SJSA1 (cell line): ENCODE data around the gene ACIN1. TPM values are rescaled to one million over a fixed set of nuclear protein-coding genes. Genes with fewer than 3 reads are reported as not detected.
A peak's percentile ranks its signal among the peaks of the same experiment; 100 is the strongest.

Experiments used
- DNase-seq, 2 experiments: peaks; one replicate each; pipeline ENCODE4 v3.0.0-alpha.2; 2015 to 2020; ENCODE audit warnings: low spot score in 2 of 2, low read depth in 1 of 2
- H3K27ac ChIP-seq: fragments of 250-450 bp; sonication (Bioruptor Pico); 2 replicates; pipeline ENCODE4 v1.5.1; 2020; ENCODE audit warnings: mild to moderate bottlenecking, moderate library complexity
- H3K27me3 ChIP-seq: fragments of 250-450 bp; sonication (Bioruptor Pico); replicated peaks from 2 replicates; pipeline ENCODE4 v1.5.1; 2020; ENCODE audit warnings: mild to moderate bottlenecking, moderate library complexity
- H3K36me3 ChIP-seq: fragments of 250-450 bp; sonication (Bioruptor Pico); 2 replicates; pipeline ENCODE4 v1.5.1; 2020; ENCODE audit warnings: mild to moderate bottlenecking
- H3K4me1 ChIP-seq: fragments of 250-450 bp; sonication (Bioruptor Pico); replicated peaks from 2 replicates; pipeline ENCODE4 v1.6.1; 2021; ENCODE audit warnings: mild to moderate bottlenecking
- H3K4me3 ChIP-seq: fragments of 250-450 bp; sonication (Bioruptor Pico); 2 replicates; pipeline ENCODE4 v1.5.1; 2020; ENCODE audit warnings: mild to moderate bottlenecking
- H3K9me3 ChIP-seq: fragments of 250-450 bp; sonication (Bioruptor Pico); replicated peaks from 2 replicates; pipeline ENCODE4 v1.5.1; 2020; ENCODE audit warnings: mild to moderate bottlenecking
- total RNA-seq: library from RNA; depleted of rRNA; stranded (reverse); fragments of >200 nt; shearing (Covaris generic); gene quantifications from 2 replicates; pipeline ENCODE4 v1.2.3, GENCODE V29; 2014; rRNA removed

Gene ACIN1, protein sequence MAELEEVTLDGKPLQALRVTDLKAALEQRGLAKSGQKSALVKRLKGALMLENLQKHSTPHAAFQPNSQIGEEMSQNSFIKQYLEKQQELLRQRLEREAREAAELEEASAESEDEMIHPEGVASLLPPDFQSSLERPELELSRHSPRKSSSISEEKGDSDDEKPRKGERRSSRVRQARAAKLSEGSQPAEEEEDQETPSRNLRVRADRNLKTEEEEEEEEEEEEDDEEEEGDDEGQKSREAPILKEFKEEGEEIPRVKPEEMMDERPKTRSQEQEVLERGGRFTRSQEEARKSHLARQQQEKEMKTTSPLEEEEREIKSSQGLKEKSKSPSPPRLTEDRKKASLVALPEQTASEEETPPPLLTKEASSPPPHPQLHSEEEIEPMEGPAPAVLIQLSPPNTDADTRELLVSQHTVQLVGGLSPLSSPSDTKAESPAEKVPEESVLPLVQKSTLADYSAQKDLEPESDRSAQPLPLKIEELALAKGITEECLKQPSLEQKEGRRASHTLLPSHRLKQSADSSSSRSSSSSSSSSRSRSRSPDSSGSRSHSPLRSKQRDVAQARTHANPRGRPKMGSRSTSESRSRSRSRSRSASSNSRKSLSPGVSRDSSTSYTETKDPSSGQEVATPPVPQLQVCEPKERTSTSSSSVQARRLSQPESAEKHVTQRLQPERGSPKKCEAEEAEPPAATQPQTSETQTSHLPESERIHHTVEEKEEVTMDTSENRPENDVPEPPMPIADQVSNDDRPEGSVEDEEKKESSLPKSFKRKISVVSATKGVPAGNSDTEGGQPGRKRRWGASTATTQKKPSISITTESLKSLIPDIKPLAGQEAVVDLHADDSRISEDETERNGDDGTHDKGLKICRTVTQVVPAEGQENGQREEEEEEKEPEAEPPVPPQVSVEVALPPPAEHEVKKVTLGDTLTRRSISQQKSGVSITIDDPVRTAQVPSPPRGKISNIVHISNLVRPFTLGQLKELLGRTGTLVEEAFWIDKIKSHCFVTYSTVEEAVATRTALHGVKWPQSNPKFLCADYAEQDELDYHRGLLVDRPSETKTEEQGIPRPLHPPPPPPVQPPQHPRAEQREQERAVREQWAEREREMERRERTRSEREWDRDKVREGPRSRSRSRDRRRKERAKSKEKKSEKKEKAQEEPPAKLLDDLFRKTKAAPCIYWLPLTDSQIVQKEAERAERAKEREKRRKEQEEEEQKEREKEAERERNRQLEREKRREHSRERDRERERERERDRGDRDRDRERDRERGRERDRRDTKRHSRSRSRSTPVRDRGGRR
- 34.1 and 68.2 TPM in 2 replicates for total RNA-seq

- Histone ChIP-seq H3K27ac (peak within 1 kb of the TSS; percentile 84), H3K9me3 (no peaks in the 10 kb centered on the region), H3K4me1 (0 out of 2 replicates have a peak, but pooled peaks cover 4% of the 10 kb centered on the region), H3K27me3 (no peaks in the 10 kb centered on the region), H3K36me3 (peaks cover 71% of the 10 kb centered on the region), H3K4me3 (peak within 1 kb of the TSS; percentile 82)
- DNase-seq = peak; percentile 78 to 96
Measured at GRCh38 chr14:23094666-23095195, at the start of gene ACIN1. TSS of gene ACIN1 (minus strand) at chr14:23095136. CDS start at chr14:23095112, 24 bp downstream.

DNA sequence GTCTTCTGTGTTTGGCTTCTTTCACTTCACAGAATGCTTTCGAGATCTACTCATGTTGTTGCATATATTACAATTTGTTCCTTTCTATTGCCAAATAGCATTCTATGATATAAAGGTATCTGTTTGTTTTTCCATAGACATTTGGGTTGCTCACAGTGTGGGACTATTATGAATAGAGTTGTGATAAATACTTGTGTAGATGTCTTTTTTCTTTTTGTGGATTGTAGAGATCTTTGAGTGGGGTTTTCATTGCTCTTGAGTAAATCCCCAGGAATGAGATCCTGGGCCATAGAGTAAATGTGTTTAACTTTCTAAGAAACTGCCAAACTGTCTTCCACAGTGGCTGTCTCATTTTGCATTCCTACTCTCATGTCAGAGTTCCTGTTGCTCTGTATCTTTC is 49.0 kb upstream of the ACIN1 start:
- Histone ChIP-seq H3K36me3 (no peaks in the 10 kb centered on the region), H3K9me3 (no peaks in the 10 kb centered on the region), H3K4me1 (no peaks in the 10 kb centered on the region), H3K4me3 (no peak overlapping the region), H3K27ac (no peak overlapping the region), H3K27me3 (no peaks in the 10 kb centered on the region)
- no peak for DNase-seq

- H3K27me3 ChIP-seq = no peaks in the 10 kb centered on the region
- no peak overlapping the region for H3K27ac ChIP-seq
- no peaks in the 10 kb centered on the region for H3K9me3 ChIP-seq
- H3K36me3 ChIP-seq = no peaks in the 10 kb centered on the region
- no peak for DNase-seq
- H3K4me3 ChIP-seq = no peak overlapping the region
- H3K4me1 ChIP-seq = no peaks in the 10 kb centered on the region
Measured at GRCh38 chr14:23142826-23143225, 47.9 kb upstream of the ACIN1 start.

DNA sequence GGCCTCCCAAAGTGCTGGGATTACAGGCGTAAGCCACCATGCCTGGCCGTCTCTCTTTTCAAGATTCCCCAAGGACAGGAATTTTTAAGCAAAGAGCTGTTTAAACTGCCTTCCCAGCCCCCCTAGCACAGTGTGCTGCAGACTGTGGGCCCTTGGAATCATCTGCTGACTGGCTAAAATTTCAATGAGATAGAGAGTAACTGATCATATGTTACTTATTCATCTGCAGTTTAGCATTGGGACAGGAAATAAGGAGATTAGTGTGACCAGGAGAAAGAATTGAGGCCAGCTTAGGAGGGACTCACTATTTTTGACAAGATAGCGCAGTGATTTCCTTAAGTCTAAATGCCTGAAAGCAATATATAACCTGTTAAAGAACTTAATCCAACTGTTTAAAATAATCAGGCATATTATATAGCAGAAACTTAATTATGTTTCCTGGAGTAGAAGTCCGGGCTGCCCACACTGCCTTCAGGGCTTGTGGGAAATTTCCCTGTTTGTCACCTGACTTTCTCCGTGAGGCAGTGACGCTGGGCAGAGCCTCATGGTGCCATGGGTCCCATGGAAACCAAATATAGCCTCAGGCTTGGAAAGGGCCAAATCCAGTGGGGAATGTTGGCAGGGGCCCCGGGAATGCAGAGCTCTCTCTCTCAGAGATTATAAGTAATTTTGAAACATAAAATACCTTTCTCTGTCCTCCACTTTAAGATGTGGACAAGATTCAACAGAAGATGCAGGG is 46.9 kb upstream of the ACIN1 start:
- no peaks in the 10 kb centered on the region for H3K9me3 ChIP-seq
- no peaks in the 10 kb centered on the region for H3K36me3 ChIP-seq
- no peak overlapping the region for H3K4me3 ChIP-seq
- no peaks in the 10 kb centered on the region for H3K4me1 ChIP-seq
- no peaks in the 10 kb centered on the region for H3K27me3 ChIP-seq
- H3K27ac ChIP-seq = no peak overlapping the region
- no peak for DNase-seq

GRCh38 chr14:23140371-23140770 is 45.4 kb upstream of the ACIN1 start:
- Histone ChIP-seq H3K4me1 (no peaks in the 10 kb centered on the region), H3K27me3 (no peaks in the 10 kb centered on the region), H3K27ac (no peak overlapping the region), H3K36me3 (no peaks in the 10 kb centered on the region), H3K9me3 (no peaks in the 10 kb centered on the region), H3K4me3 (no peak overlapping the region)
- DNase-seq = no peak

GRCh38 chr14:23139874-23140273 is 44.9 kb upstream of the ACIN1 start:
- H3K9me3 ChIP-seq = no peaks in the 10 kb centered on the region
- H3K36me3 ChIP-seq = no peaks in the 10 kb centered on the region
- H3K4me3 ChIP-seq = no peak overlapping the region
- H3K27ac ChIP-seq = no peak overlapping the region
- H3K4me1 ChIP-seq = no peaks in the 10 kb centered on the region
- no peak for DNase-seq
- H3K27me3 ChIP-seq = no peaks in the 10 kb centered on the region

GRCh38 chr14:23137813-23138535 is 43.0 kb upstream of the ACIN1 start:
- no peak overlapping the region for H3K27ac ChIP-seq
- H3K36me3 ChIP-seq = no peaks in the 10 kb centered on the region
- no peaks in the 10 kb centered on the region for H3K9me3 ChIP-seq
- no peaks in the 10 kb centered on the region for H3K27me3 ChIP-seq
- H3K4me1 ChIP-seq = no peaks in the 10 kb centered on the region
- no peak for DNase-seq
- H3K4me3 ChIP-seq = no peak overlapping the region

DNA sequence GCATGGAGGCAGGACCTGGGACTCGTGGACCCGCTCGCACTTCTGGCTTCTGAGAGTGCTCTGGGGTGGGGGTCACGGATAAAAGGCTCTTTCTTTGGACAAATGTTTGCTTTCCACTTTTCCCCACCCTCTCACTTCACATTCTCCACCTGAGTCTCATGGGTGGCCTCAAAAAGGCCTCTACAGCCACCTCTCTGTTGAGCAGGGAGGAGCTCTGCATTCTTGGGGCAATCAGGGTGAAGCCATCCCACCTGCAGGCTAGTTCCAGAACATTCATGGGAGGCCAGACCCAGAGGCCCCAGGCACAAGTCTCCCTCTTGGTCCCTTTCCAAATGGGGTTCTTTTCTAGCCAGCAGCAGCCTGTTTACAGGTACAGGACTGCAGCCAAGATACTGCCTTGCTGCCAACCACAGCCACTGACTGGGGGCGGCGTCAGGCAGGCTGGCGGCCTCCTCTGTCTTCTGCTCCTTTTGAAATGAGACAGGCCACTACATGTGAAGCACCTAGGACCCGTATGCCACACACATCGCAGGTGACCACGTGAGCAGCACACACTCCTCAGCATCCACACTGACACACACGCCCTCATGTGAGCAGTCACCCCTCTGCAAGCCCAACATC is 42.4 kb upstream of the ACIN1 start:
- Histone ChIP-seq H3K36me3 (no peaks in the 10 kb centered on the region), H3K27me3 (no peaks in the 10 kb centered on the region), H3K9me3 (no peaks in the 10 kb centered on the region), H3K27ac (no peak overlapping the region), H3K4me1 (no peaks in the 10 kb centered on the region), H3K4me3 (no peak overlapping the region)
- no peak for DNase-seq

DNA sequence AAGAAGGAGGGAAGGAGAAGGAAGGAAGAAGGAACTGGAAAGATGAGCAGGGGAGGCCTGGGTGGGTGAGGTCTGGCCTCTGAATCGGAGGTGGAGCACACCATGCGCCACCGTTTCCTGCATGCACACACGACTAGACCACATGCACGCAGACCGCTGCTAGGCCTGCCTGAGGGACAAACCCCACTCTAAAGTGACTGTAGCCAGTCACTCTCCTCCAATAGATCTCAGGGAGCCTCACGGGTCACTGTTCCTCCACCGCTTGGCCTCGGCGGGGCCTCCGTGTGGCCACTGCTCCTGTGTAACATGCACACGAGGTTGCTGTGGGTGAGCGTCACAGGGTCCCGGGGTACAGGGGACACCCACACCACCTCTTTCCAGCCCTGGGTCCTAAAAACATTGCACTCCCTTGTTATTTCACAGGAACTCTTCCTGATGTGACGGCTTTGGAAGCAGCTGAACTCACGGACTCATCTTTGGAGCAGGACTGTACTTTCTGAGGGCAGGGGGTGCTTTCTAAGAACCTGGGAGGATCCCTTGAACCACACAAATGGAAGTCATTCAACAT is 41.7 kb upstream of the ACIN1 start:
- H3K36me3 ChIP-seq = no peaks in the 10 kb centered on the region
- H3K9me3 ChIP-seq = no peaks in the 10 kb centered on the region
- no peak overlapping the region for H3K27ac ChIP-seq
- no peak overlapping the region for H3K4me3 ChIP-seq
- no peak for DNase-seq
- H3K27me3 ChIP-seq = no peaks in the 10 kb centered on the region
- H3K4me1 ChIP-seq = no peaks in the 10 kb centered on the region

DNA sequence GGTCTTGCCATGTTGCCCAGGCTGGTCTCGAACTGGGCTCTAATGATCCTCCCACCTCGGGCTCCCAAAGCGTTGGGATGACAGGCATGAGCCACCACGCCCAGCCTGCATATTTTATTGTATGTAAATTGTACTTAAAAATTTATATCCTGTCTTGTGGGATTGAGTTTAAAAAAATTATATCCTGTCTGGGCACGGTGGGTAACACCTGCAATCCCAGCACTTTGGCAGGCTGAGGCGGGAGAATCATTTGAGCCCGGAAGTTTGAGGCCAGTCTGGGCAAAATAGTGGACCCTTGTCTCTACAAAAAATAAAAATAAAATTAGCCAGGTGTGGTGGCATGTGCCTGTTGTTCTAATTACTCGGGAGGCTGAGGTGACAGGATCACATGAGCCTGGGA is 38.0 kb upstream of the ACIN1 start:
- Histone ChIP-seq H3K4me1 (no peaks in the 10 kb centered on the region), H3K4me3 (no peak overlapping the region)

GRCh38 chr14:23131482-23131881 is 36.5 kb upstream of the ACIN1 start:
- Histone ChIP-seq H3K27ac (no peak overlapping the region), H3K27me3 (no peaks in the 10 kb centered on the region), H3K4me3 (no peak overlapping the region), H3K36me3 (no peaks in the 10 kb centered on the region), H3K9me3 (no peaks in the 10 kb centered on the region), H3K4me1 (no peaks in the 10 kb centered on the region)
- DNase-seq = no peak

More for the DNA sequence above, 38.0 kb upstream of the ACIN1 start:
- Histone ChIP-seq H3K27ac (no peak overlapping the region), H3K9me3 (no peaks in the 10 kb centered on the region), H3K27me3 (no peaks in the 10 kb centered on the region), H3K36me3 (no peaks in the 10 kb centered on the region)
- no peak for DNase-seq

DNA sequence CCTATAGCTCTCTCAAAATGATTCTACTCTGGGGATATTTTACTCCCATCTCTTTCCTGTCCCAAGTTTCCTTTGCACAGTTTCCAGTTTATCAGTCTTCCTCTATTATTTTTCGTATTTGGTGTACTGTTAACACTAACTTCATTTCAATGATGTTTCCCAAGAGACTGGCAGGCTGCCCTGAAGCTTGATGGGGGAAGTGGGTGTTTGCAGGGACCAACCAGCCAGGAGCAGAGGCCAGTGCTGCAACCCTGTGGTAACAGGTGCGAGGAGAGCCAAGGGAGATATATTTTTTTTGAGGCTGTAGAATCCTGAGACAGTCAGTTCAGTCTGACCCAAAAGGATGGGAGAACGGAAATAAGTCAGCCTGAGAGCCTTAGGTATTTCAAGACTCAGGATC is 35.9 kb upstream of the ACIN1 start:
- no peaks in the 10 kb centered on the region for H3K4me1 ChIP-seq
- no peak overlapping the region for H3K27ac ChIP-seq
- H3K4me3 ChIP-seq = no peak overlapping the region
- no peaks in the 10 kb centered on the region for H3K27me3 ChIP-seq
- no peak for DNase-seq
- H3K9me3 ChIP-seq = no peaks in the 10 kb centered on the region
- no peaks in the 10 kb centered on the region for H3K36me3 ChIP-seq
